Measurements from ENCODE around the gene SLC13A4. TPM values are rescaled to one million over a fixed set of nuclear protein-coding genes. Genes with fewer than 3 reads are reported as not detected.

Gene SLC13A4
- total and polyA plus RNA-seq, 2 donors (not counting 3 experiments of a cell fraction or from before 2014, with no cell fraction given), result not detected

DNA sequence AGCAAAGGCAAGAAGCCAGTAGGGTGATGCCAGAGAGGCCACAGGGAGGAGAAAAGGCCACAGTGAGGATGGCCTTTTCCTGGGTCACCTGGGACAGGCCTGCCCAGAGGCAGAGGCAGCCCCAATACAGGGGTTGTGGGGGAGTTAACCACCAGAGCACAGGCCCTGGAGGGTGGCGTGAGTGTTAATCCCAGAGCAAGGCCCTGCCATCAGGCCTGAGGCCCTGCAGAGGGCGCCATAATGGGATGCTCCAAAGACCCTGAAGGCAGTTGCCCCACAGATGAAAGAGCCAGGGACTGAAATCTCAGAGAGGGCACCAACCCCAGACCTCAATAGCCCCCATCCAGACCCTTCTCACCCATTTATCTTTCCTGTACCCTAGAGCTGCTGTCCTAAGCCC, 23.9 kb downstream of the SLC13A4 start:
- Histone ChIP-seq H3K4me3 (replicated peaks in 1 of 3; ENCODE audit: insufficient read depth in 1 of 3, low read depth in 1 of 3, low read length in 3 of 3) (no peak overlapping the region), H4K20me1 (replicated peaks; ENCODE audit: control insufficient read depth, extremely low read depth, insufficient read depth, low read length) (no peaks in the 10 kb centered on the region), H3K79me2 (ENCODE audit: control insufficient read depth, insufficient read depth, low read length) (no peaks in the 10 kb centered on the region), H3K9ac (replicated peaks; ENCODE audit: extremely low read depth, insufficient read depth, low read length) (no peak overlapping the region), H3K4me2 (ENCODE audit: insufficient read depth, low read length) (no peak overlapping the region), H3K9me1 (replicated peaks; ENCODE audit: control insufficient read depth, extremely low read depth, insufficient read depth, low read length) (no peaks in the 10 kb centered on the region), H2AFZ (ENCODE audit: low read depth, low read length) (no peak overlapping the region), H3K27me3 (ENCODE audit: control insufficient read depth in 2 of 2, insufficient read depth in 2 of 2, low read length in 2 of 2) (no peaks in the 10 kb centered on the region), H3K36me3 (ENCODE audit: control insufficient read depth in 2 of 2, extremely low read depth in 1 of 2, insufficient read depth in 2 of 2, low read length in 2 of 2) (no peaks in the 10 kb centered on the region), H3K9me3 (replicated peaks; ENCODE audit: control insufficient read depth, insufficient read depth, low read length) (no peaks in the 10 kb centered on the region), H3K27ac (ENCODE audit: insufficient read depth, low read depth, low read length) (no peak overlapping the region), H3K4me1 (ENCODE audit: control insufficient read depth, extremely low read depth, insufficient read depth, low read length) (peaks cover 6% of the 10 kb centered on the region)
- no TSS peak for BruUV-seq (replicated peaks)
- CTCF ChIA-PET, result interaction anchor here (0.9 to 1.2 kb wide), 3 partner anchors 9 to 19 kb away, joined by 4 to 7 read pairs (median 4); no protein-coding TSS in a partner anchor
- POLR2A ChIA-PET, result no interaction called here
- DNase-seq (ENCODE audit: low read depth, low spot score) (no peak), FAIRE-seq (no peak)
- TF ChIP-seq, protein P1, sequence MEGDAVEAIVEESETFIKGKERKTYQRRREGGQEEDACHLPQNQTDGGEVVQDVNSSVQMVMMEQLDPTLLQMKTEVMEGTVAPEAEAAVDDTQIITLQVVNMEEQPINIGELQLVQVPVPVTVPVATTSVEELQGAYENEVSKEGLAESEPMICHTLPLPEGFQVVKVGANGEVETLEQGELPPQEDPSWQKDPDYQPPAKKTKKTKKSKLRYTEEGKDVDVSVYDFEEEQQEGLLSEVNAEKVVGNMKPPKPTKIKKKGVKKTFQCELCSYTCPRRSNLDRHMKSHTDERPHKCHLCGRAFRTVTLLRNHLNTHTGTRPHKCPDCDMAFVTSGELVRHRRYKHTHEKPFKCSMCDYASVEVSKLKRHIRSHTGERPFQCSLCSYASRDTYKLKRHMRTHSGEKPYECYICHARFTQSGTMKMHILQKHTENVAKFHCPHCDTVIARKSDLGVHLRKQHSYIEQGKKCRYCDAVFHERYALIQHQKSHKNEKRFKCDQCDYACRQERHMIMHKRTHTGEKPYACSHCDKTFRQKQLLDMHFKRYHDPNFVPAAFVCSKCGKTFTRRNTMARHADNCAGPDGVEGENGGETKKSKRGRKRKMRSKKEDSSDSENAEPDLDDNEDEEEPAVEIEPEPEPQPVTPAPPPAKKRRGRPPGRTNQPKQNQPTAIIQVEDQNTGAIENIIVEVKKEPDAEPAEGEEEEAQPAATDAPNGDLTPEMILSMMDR (IDR thresholded peaks at IDR 0.05; ENCODE audit: extremely low read depth in 1 of 2, insufficient read depth in 1 of 2, low read depth in 1 of 2, low read length in 2 of 2), result peak; percentile 24 to 31
- no peak for TF ChIP-seq MYC (IDR thresholded peaks at IDR 0.05; ENCODE audit: low read depth, low read length)
- intact Hi-C loops (cut with micrococcal nuclease), result no loop called here
- dilution Hi-C loops (cut with MboI; ENCODE audit: extremely low pct_ligation_motif_present, low sequenced_read_pairs), result no loop called here

DNA sequence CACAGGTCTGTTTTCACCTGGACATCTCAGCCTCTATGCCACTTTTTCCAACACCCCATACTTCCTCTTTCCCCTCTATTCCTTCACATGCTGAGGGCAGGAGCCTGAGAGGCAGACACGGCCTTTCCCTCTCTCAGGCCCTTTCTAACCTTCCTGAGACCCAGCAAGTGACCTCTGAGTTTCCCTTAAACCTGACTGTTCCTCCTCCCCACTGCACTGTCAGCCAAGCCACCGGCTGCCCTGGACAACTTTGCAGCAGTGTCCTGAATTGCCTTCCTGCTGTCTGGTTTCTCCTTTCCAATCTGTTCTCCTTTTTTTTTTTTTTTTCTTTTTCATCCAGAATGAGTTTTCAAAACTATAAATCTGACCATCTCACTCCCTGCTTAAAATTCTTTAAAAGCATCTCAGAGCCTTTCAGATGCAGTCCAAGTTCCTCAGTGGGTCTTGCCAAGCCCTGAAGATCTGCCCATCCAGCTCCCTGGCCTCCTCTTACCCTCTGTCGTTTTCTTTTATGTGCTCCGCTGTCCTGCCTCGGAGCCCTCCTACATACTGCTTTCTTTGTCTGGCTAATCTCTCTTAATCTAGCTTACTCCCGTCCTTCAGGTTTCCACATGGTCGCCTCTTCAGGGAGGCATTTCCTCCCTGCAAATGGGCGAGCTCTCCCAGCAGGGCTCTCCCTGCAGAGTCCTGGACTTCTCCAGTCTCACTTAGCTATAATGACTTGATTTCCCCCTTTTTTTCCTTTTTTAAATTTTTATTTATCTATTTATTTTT, 30.5 kb downstream of the SLC13A4 start:
- FAIRE-seq, result no peak

More for the DNA sequence above, 30.5 kb downstream of the SLC13A4 start:
- H2AFZ ChIP-seq (ENCODE audit: low read depth, low read length), result no peak overlapping the region
- no peaks in the 10 kb centered on the region for H3K36me3 ChIP-seq (ENCODE audit: control insufficient read depth in 2 of 2, extremely low read depth in 1 of 2, insufficient read depth in 2 of 2, low read length in 2 of 2)
- ChIA-PET POLR2A (no interaction called here), CTCF (interaction anchor here (2.3 kb wide), 1 partner anchor 24 kb away, joined by 6 read pairs; no protein-coding TSS in a partner anchor)
- no peak overlapping the region for H3K4me3 ChIP-seq (replicated peaks in 1 of 3; ENCODE audit: insufficient read depth in 1 of 3, low read depth in 1 of 3, low read length in 3 of 3)
- H3K27ac ChIP-seq (ENCODE audit: insufficient read depth, low read depth, low read length), result no peak overlapping the region
- no peaks in the 10 kb centered on the region for H3K9me3 ChIP-seq (replicated peaks; ENCODE audit: control insufficient read depth, insufficient read depth, low read length)
- H3K4me2 ChIP-seq (ENCODE audit: insufficient read depth, low read length), result no peak overlapping the region
- BruUV-seq (replicated peaks), result no TSS peak
- no peaks in the 10 kb centered on the region for H3K9me1 ChIP-seq (replicated peaks; ENCODE audit: control insufficient read depth, extremely low read depth, insufficient read depth, low read length)
- H3K9ac ChIP-seq (replicated peaks; ENCODE audit: extremely low read depth, insufficient read depth, low read length), result no peak overlapping the region
- dilution Hi-C loops (cut with MboI; ENCODE audit: extremely low pct_ligation_motif_present, low sequenced_read_pairs), result no loop called here
- intact Hi-C loops (cut with micrococcal nuclease), result no loop called here
- H3K4me1 ChIP-seq (ENCODE audit: control insufficient read depth, extremely low read depth, insufficient read depth, low read length), result peaks cover 2% of the 10 kb centered on the region
- no peaks in the 10 kb centered on the region for H3K79me2 ChIP-seq (ENCODE audit: control insufficient read depth, insufficient read depth, low read length)
- H3K27me3 ChIP-seq (ENCODE audit: control insufficient read depth in 2 of 2, insufficient read depth in 2 of 2, low read length in 2 of 2), result no peaks in the 10 kb centered on the region
- TF ChIP-seq POLR2AphosphoS5 (IDR thresholded peaks at IDR 0.05; ENCODE audit: insufficient read depth, low read depth, low read length) (no peak), MYC (IDR thresholded peaks at IDR 0.05; ENCODE audit: low read depth, low read length) (no peak), FOS (IDR thresholded peaks at IDR 0.05; ENCODE audit: borderline replicate concordance, insufficient read depth, low read length) (no peak), JUN (IDR thresholded peaks at IDR 0.05; ENCODE audit: borderline replicate concordance, insufficient read depth, insufficient read length, low read depth) (no peak), POLR2A (IDR thresholded peaks at IDR 0.05; ENCODE audit: low read depth, low read length) (no peak), EZH2 (IDR thresholded peaks at IDR 0.05; ENCODE audit: borderline replicate concordance, low read depth, low read length, severe bottlenecking) (no peak), GATA2 (IDR thresholded peaks at IDR 0.05; ENCODE audit: insufficient read depth, insufficient read length, low read depth, low read length) (no peak)
- TF ChIP-seq, protein P2, sequence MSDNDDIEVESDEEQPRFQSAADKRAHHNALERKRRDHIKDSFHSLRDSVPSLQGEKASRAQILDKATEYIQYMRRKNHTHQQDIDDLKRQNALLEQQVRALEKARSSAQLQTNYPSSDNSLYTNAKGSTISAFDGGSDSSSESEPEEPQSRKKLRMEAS (IDR thresholded peaks at IDR 0.05; ENCODE audit: insufficient read depth, insufficient read length), result no peak
- TF ChIP-seq, protein P1 (IDR thresholded peaks at IDR 0.05; ENCODE audit: extremely low read depth in 1 of 2, insufficient read depth in 1 of 2, low read depth in 1 of 2, low read length in 2 of 2), result no peak
- no peaks in the 10 kb centered on the region for H4K20me1 ChIP-seq (replicated peaks; ENCODE audit: control insufficient read depth, extremely low read depth, insufficient read depth, low read length)
- DNase-seq (ENCODE audit: low read depth, low spot score), result no peak
